K562 (cell line): Measurements from ENCODE around the gene GABPB1. TPM values are rescaled to one million over a fixed set of nuclear protein-coding genes. Genes with fewer than 3 reads are reported as not detected.

ENCODE experiments used
- ARNT ChIP-seq, 2 experiments: fragments of 450-650 bp; IDR thresholded peaks; 2 replicates each; pipeline ENCODE4 v1.6.1; 2016; ENCODE audit warnings: mild to moderate bottlenecking in 1 of 2
- BACH1 ChIP-seq: fragments of 200-800 bp; sonication (Bioruptor generic); IDR thresholded peaks from 2 replicates; pipeline ENCODE4 v1.6.1; 2016; ENCODE audit warnings: missing genetic modification characterization, missing compliant biosample characterization
- FOXM1 ChIP-seq, 2 experiments: fragments of 450-650 bp in 1 of 2; sonication (generic) in 1 of 2; formaldehyde crosslinking in 1 of 2; IDR thresholded peaks; 2 replicates each; pipeline versions ENCODE4 v1.6.1 to v1.9.0; 2017 to 2022; ENCODE audit warnings: low read depth in 2 of 2, mild to moderate bottlenecking in 2 of 2, missing genetic modification reagents in 1 of 2, moderate library complexity in 1 of 2
- FOXP1 ChIP-seq: sonication (generic); formaldehyde crosslinking; IDR thresholded peaks from 2 replicates; pipeline ENCODE4 v1.8.0; 2022; ENCODE audit warnings: mild to moderate bottlenecking, missing genetic modification reagents
- GABPB1 ChIP-seq: sonication (generic); formaldehyde crosslinking; IDR thresholded peaks from 2 replicates; pipeline ENCODE4 v1.8.0; 2022; ENCODE audit warnings: mild to moderate bottlenecking, missing genetic modification reagents
- HNRNPK ChIP-seq: fragments of 200-400 bp; formaldehyde crosslinking; IDR thresholded peaks from one replicate; pipeline ENCODE4 v1.6.1; 2018; ENCODE audit warnings: mild to moderate bottlenecking, low read depth, low read length; ENCODE audit not compliant: poor library complexity, severe bottlenecking
- HNRNPL ChIP-seq: fragments of 200-400 bp; formaldehyde crosslinking; IDR thresholded peaks from 2 replicates; pipeline ENCODE4 v1.6.1; 2017; ENCODE audit warnings: low read depth, mild to moderate bottlenecking, low read length
- MAFF ChIP-seq: IDR thresholded peaks from 2 replicates; pipeline ENCODE4 v1.6.1; 2012; ENCODE audit warnings: low read length, improper control_type of control experiment
- MYNN ChIP-seq, 2 experiments: sonication (generic); formaldehyde crosslinking in 1 of 2; IDR thresholded peaks; 2 replicates each; pipeline versions ENCODE4 v1.5.0 to v1.6.1; 2016 to 2020; ENCODE audit warnings: antibody characterized with exemption in 1 of 2, missing genetic modification reagents in 1 of 2
- NRF1 ChIP-seq, 2 experiments: fragments of 450-650 bp; IDR thresholded peaks in 1 of 2; conservative IDR thresholded peaks in 1 of 2; 2 replicates each; pipeline ENCODE4 v1.6.1; 2014; ENCODE audit warnings: mild to moderate bottlenecking in 2 of 2
- SLC30A9 ChIP-seq: fragments of 250-450 bp; sonication (Bioruptor Pico); IDR thresholded peaks from 2 replicates; pipeline ENCODE4 v1.8.0; 2022; ENCODE audit warnings: mild to moderate bottlenecking, moderate library complexity
- TAF15 ChIP-seq: fragments of 200-400 bp; formaldehyde crosslinking; IDR thresholded peaks from 2 replicates; pipeline ENCODE4 v1.6.1; 2017; ENCODE audit warnings: mild to moderate bottlenecking, low read depth, low read length, moderate library complexity
- TBL1XR1 ChIP-seq, 2 experiments: IDR thresholded peaks; 2 replicates each; pipeline ENCODE4 v1.6.1; 2012; ENCODE audit warnings: improper control_type of control experiment in 2 of 2, low read length in 2 of 2, mild to moderate bottlenecking in 1 of 2
- ZNF12 ChIP-seq: sonication (generic); formaldehyde crosslinking; IDR thresholded peaks from 2 replicates; pipeline ENCODE4 v1.4.0; 2020; ENCODE audit warnings: mild to moderate bottlenecking, missing genetic modification reagents
- ZNF143 ChIP-seq: sonication (generic); formaldehyde crosslinking; IDR thresholded peaks from 2 replicates; pipeline ENCODE4 v1.9.0; 2022; ENCODE audit warnings: mild to moderate bottlenecking, missing genetic modification reagents
- ZNF165 ChIP-seq: fragments of 250-450 bp; sonication (Bioruptor Pico); IDR thresholded peaks from 2 replicates; pipeline ENCODE4 v1.4.0; 2020; ENCODE audit warnings: borderline replicate concordance
- polyA plus RNA-seq, 8 experiments: library from polyadenylated mRNA; depleted of rRNA in 4 of 8; stranded (reverse) in 5 of 8; unstranded in 3 of 8; fragments of >200 nt; fragmentation: Nextera tagmentation in 2 of 8; fragmentation: Illumina TruSeq in 1 of 8; extraction: Ambion mirVana in 2 of 8; extraction: Trizol in 1 of 8; gene quantifications; 2 replicates each; pipeline versions ENCODE4 v1.2.1 to v1.2.3, GENCODE V29; 2011 to 2014; ENCODE audit warnings: inconsistent platforms in 1 of 8, missing spikeins in 1 of 8
- total RNA-seq, 7 experiments: library from RNA; depleted of rRNA in 6 of 7; stranded (reverse); fragments of >200 nt in 6 of 7; fragmentation: Illumina TruSeq in 2 of 7; extraction: Trizol in 2 of 7; gene quantifications; 2 replicates each; pipeline versions ENCODE4 v1.2.1 to v1.2.3, GENCODE V29; 2011 to 2021; ENCODE audit warnings: low replicate concordance in 1 of 7
- TF ChIP-seq, protein P1 (sequence below): fragments of 250-450 bp; sonication (Bioruptor Pico); IDR thresholded peaks from 2 replicates; pipeline ENCODE4 v1.5.1; 2021; ENCODE audit warnings: mild to moderate bottlenecking
- TF ChIP-seq, protein P2 (sequence below): fragments of 250-450 bp; sonication (Bioruptor Pico); IDR thresholded peaks from 2 replicates; pipeline ENCODE4 v1.8.0; 2022; ENCODE audit warnings: moderate library complexity, mild to moderate bottlenecking, inconsistent platforms
- TF ChIP-seq, protein P3 (sequence below): sonication (generic); formaldehyde crosslinking; IDR thresholded peaks from 2 replicates; pipeline ENCODE4 v1.8.0; 2022; ENCODE audit warnings: mild to moderate bottlenecking, missing genetic modification reagents

Gene GABPB1
- total and polyA plus RNA-seq, 9 of the 15 experiments (the other 6 are each of a cell fraction or from before 2014, with no cell fraction given): 11.8 to 42.3 (median 33.2) TPM

DNA sequence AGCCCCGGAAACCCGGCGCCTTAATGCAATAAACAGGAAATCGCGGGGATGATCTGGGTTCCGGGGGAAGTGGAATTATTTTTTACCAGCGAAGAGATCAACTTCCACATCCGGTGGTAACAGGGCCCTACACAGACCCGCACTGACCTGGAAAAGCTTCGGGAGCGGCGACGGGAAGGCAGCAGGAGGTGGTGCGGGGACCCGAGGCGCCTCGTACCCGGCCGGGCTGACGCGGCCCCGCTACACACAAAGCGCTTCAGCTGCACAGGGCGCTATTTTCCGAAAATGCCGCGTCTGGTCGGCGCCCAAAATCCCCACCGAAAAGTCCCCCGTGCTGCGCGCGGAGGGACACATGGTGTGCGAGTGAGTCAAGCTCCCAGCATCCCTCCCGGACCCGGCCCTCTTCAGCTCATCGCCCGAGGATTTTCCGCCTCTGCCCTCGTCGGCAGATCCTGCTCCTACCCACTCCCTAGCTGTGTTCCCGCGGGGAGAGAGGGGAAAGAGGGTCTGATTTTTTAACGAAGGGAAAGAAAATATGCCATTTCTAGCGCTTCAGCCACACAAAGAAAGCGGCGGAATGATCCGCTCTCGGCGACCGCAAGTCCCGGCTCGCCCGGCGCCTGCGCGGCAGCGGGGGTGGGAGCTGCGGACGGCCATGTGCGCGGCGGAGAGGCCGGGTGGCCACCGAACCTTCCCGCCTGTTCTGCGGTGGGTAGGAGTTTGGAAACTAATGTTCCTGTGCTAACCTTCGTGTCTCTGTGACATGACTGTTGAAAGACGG is at the start of gene GABPB1 (continued):
- no peak for TF ChIP-seq TAF15
- TF ChIP-seq, protein P1, sequence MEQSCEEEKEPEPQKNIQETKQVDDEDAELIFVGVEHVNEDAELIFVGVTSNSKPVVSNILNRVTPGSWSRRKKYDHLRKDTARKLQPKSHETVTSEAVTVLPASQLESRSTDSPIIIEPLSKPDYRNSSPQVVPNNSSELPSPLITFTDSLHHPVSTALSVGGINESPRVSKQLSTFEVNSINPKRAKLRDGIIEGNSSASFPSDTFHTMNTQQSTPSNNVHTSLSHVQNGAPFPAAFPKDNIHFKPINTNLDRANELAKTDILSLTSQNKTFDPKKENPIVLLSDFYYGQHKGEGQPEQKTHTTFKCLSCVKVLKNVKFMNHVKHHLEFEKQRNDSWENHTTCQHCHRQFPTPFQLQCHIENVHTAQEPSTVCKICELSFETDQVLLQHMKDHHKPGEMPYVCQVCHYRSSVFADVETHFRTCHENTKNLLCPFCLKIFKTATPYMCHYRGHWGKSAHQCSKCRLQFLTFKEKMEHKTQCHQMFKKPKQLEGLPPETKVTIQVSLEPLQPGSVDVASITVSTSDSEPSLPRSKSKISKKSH (CRISPR knock-in tag): no peak
- TF ChIP-seq MYNN (IDR thresholded peaks at IDR 0.05): peak; percentile 78; the same call in 1 of the 2 replicates
- TF ChIP-seq MYNN (CRISPR knock-in tag; IDR thresholded peaks at IDR 0.05): no peak
- TF ChIP-seq MAFF: no peak
- TF ChIP-seq NRF1 (conservative IDR thresholded peaks at IDR 0.05 in 1 of 2, IDR thresholded peaks at IDR 0.05 in 1 of 2): peak; percentile 96 to 97
- no peak for TF ChIP-seq SLC30A9 (CRISPR knock-in tag)
- peak; percentile 41; the same call in 1 of the 2 replicates for TF ChIP-seq ZNF12 (CRISPR knock-in tag)
- peak; percentile 67 for TF ChIP-seq ZNF143
- peak in 1 of 2 experiments; percentile 49; a peak in 2 of 4 replicates for TF ChIP-seq TBL1XR1 (IDR thresholded peaks at IDR 0.05; ENCODE audit: low read length in 2 of 2)
- TF ChIP-seq ARNT (IDR thresholded peaks at IDR 0.05): peak; percentile 52 to 65; a peak in 2 of 4 replicates
- TF ChIP-seq, protein P2, sequence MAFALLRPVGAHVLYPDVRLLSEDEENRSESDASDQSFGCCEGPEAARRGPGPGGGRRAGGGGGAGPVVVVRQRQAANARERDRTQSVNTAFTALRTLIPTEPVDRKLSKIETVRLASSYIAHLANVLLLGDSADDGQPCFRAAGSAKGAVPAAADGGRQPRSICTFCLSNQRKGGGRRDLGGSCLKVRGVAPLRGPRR (CRISPR knock-in tag): no peak
- no peak for TF ChIP-seq FOXP1 (CRISPR knock-in tag)
- peak; percentile 45; the same call in 1 of the 2 replicates for TF ChIP-seq FOXM1 (IDR thresholded peaks at IDR 0.05; ENCODE audit: low read depth)
- TF ChIP-seq FOXM1 (CRISPR knock-in tag; IDR thresholded peaks at IDR 0.05; ENCODE audit: low read depth): peak; percentile 78; the same call in 1 of the 2 replicates
- TF ChIP-seq BACH1 (tag): no peak
- TF ChIP-seq GABPB1 (CRISPR knock-in tag): peak; percentile 77
- TF ChIP-seq, protein P3, sequence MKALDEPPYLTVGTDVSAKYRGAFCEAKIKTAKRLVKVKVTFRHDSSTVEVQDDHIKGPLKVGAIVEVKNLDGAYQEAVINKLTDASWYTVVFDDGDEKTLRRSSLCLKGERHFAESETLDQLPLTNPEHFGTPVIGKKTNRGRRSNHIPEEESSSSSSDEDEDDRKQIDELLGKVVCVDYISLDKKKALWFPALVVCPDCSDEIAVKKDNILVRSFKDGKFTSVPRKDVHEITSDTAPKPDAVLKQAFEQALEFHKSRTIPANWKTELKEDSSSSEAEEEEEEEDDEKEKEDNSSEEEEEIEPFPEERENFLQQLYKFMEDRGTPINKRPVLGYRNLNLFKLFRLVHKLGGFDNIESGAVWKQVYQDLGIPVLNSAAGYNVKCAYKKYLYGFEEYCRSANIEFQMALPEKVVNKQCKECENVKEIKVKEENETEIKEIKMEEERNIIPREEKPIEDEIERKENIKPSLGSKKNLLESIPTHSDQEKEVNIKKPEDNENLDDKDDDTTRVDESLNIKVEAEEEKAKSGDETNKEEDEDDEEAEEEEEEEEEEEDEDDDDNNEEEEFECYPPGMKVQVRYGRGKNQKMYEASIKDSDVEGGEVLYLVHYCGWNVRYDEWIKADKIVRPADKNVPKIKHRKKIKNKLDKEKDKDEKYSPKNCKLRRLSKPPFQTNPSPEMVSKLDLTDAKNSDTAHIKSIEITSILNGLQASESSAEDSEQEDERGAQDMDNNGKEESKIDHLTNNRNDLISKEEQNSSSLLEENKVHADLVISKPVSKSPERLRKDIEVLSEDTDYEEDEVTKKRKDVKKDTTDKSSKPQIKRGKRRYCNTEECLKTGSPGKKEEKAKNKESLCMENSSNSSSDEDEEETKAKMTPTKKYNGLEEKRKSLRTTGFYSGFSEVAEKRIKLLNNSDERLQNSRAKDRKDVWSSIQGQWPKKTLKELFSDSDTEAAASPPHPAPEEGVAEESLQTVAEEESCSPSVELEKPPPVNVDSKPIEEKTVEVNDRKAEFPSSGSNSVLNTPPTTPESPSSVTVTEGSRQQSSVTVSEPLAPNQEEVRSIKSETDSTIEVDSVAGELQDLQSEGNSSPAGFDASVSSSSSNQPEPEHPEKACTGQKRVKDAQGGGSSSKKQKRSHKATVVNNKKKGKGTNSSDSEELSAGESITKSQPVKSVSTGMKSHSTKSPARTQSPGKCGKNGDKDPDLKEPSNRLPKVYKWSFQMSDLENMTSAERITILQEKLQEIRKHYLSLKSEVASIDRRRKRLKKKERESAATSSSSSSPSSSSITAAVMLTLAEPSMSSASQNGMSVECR (CRISPR knock-in tag): peak; percentile 73; the same call in 1 of the 2 replicates
- TF ChIP-seq HNRNPK: no peak
- no peak for TF ChIP-seq HNRNPL
- TF ChIP-seq ZNF165 (CRISPR knock-in tag): no peak
